Endodermal cell (in vitro differentiated cells): Measurements from ENCODE around the gene SNRPD3. TPM values are rescaled to one million over a fixed set of nuclear protein-coding genes. Genes with fewer than 3 reads are reported as not detected.

Source experiments
- DNase-seq: peaks from one replicate; pipeline ENCODE4 v3.0.0-alpha.2; 2017
- H3K27ac ChIP-seq: 2 replicates; pipeline ENCODE4 v1.5.1; 2013; ENCODE audit warnings: mild to moderate bottlenecking, low read depth, low read length, moderate library complexity
- H3K27me3 ChIP-seq: 2 replicates; pipeline ENCODE4 v1.6.1; 2013; ENCODE audit warnings: mild to moderate bottlenecking, low read length, moderate library complexity; ENCODE audit not compliant: insufficient read depth, control insufficient read depth, poor library complexity, severe bottlenecking
- H3K36me3 ChIP-seq: 2 replicates; pipeline ENCODE4 v1.7.0; 2013; ENCODE audit warnings: mild to moderate bottlenecking, low read length, moderate library complexity; ENCODE audit not compliant: control insufficient read depth, insufficient read depth
- H3K4me1 ChIP-seq: one replicate; pipeline ENCODE4 v1.7.0; 2013; ENCODE audit warnings: low read length; ENCODE audit not compliant: control insufficient read depth, insufficient read depth
- H3K4me3 ChIP-seq: 2 replicates; pipeline ENCODE4 v1.5.1; 2013; ENCODE audit warnings: mild to moderate bottlenecking, low read length, moderate library complexity
- H3K9ac ChIP-seq: 2 replicates; pipeline ENCODE4 v1.6.1; 2013; ENCODE audit warnings: mild to moderate bottlenecking, low read length, moderate library complexity; ENCODE audit not compliant: poor library complexity, severe bottlenecking; ENCODE audit errors: extremely low read depth
- H3K9me3 ChIP-seq: 2 replicates; pipeline ENCODE4 v1.6.1; 2013; ENCODE audit warnings: mild to moderate bottlenecking, low read length, moderate library complexity; ENCODE audit not compliant: control insufficient read depth
- H3K27ac Mint-ChIP-seq: 2 replicates; pipeline ENCODE4 v1.8.0; 2020; ENCODE audit warnings: mixed read lengths
- H3K27me3 Mint-ChIP-seq: 2 replicates; pipeline ENCODE4 v1.8.0; 2021; ENCODE audit warnings: mild to moderate bottlenecking, mixed read lengths; ENCODE audit not compliant: insufficient read depth
- H3K36me3 Mint-ChIP-seq: 2 replicates; pipeline ENCODE4 v1.8.0; 2020; ENCODE audit warnings: low read depth, mixed read lengths
- H3K4me1 Mint-ChIP-seq: 2 replicates; pipeline ENCODE4 v1.8.0; 2020; ENCODE audit warnings: mixed read lengths
- H3K4me3 Mint-ChIP-seq: 2 replicates; pipeline ENCODE4 v1.8.0; 2020; ENCODE audit warnings: mild to moderate bottlenecking, moderate library complexity, mixed read lengths
- H3K9me3 Mint-ChIP-seq: 2 replicates; pipeline ENCODE4 v1.8.0; 2020; ENCODE audit warnings: mild to moderate bottlenecking, mixed read lengths
- CTCF ChIP-seq: fragments of 200-600 bp; sonication (generic); conservative IDR thresholded peaks from 2 replicates; pipeline ENCODE4 v1.5.0; 2021; ENCODE audit warnings: antibody characterized with exemption, mild to moderate bottlenecking
- WGBS, 2 experiments: methylation state at CpG; one replicate each; pipeline versions ENCODE4 v1.1.5 to v1.1.7; 2013; ENCODE audit warnings: missing lambda C conversion rate in 2 of 2, mixed read lengths in 1 of 2; ENCODE audit not compliant: insufficient coverage in 1 of 2, insufficient read length in 1 of 2; 5-methylcytosine and 5-hydroxymethylcytosine counted together
- total RNA-seq, 2 donors: library from RNA; stranded (reverse); fragmentation: NEBNext Ultra II Directional in 1 of 2; extraction: Animal tissue kit (Norgen Biotek cat#: 25700) in 1 of 2; gene quantifications; 2 replicates in 1 of 2; 3 replicates in 1 of 2; pipeline ENCODE4 v1.2.1, GENCODE V29; 2021

SNRPD3 gene
- total RNA-seq, 2 donors from 2014 or later, result 158 to 180 TPM

- WGBS, 2 experiments, result 95 to 100% methylated on average over 1 of the region's 1 CpG
- no peak overlapping the region for H3K27ac ChIP-seq
Measured at GRCh38 chr22:24576778-24577177, 21.0 kb downstream of the SNRPD3 start.

GRCh38 chr22:24578355-24579257 lies 22.8 kb downstream of the SNRPD3 start:
- Mint-ChIP-seq H3K27me3 (no peaks in the 10 kb centered on the region), H3K4me1 (peaks cover 12% of the 10 kb centered on the region), H3K9me3 (no peaks in the 10 kb centered on the region), H3K4me3 (no peak overlapping the region), H3K27ac (peak overlapping the region; percentile 80), H3K36me3 (peaks cover 17% of the 10 kb centered on the region)
- TF ChIP-seq CTCF, result no peak
- 89 to 96% methylated on average over 6 to 8 of the region's 8 CpGs for WGBS, 2 experiments
- H3K4me1 ChIP-seq, result no peaks in the 10 kb centered on the region
- H3K9me3 ChIP-seq, result no peaks in the 10 kb centered on the region
- H3K4me3 ChIP-seq, result no peak overlapping the region
- peaks cover 22% of the 10 kb centered on the region for H3K36me3 ChIP-seq
- no peak overlapping the region for H3K27ac ChIP-seq
- no peaks in the 10 kb centered on the region for H3K27me3 ChIP-seq
- H3K9ac ChIP-seq, result no peak overlapping the region
- DNase-seq, result no peak

More at GRCh38 chr22:24576778-24577177, 21.0 kb downstream of the SNRPD3 start:
- no peak overlapping the region for H3K9ac ChIP-seq
- DNase-seq, result no peak
- no peaks in the 10 kb centered on the region for H3K27me3 ChIP-seq
- peaks cover 12% of the 10 kb centered on the region for H3K4me1 Mint-ChIP-seq
- H3K36me3 Mint-ChIP-seq, result peaks cover 34% of the 10 kb centered on the region
- H3K4me3 ChIP-seq, result no peak overlapping the region
- H3K9me3 ChIP-seq, result no peaks in the 10 kb centered on the region
- H3K4me1 ChIP-seq, result no peaks in the 10 kb centered on the region
- H3K27me3 Mint-ChIP-seq, result no peaks in the 10 kb centered on the region
- H3K4me3 Mint-ChIP-seq, result no peak overlapping the region
- peaks cover 39% of the 10 kb centered on the region for H3K36me3 ChIP-seq
- no peak for TF ChIP-seq CTCF
- no peak overlapping the region for H3K27ac Mint-ChIP-seq
- H3K9me3 Mint-ChIP-seq, result no peaks in the 10 kb centered on the region

GRCh38 chr22:24579258-24579601 lies 23.4 kb downstream of the SNRPD3 start:
- 80% methylated on average over 1 of the region's 1 CpG; no CpG with 5 or more reads in 1 of the 2 experiments for WGBS, 2 experiments
- H3K4me1 Mint-ChIP-seq, result peaks cover 12% of the 10 kb centered on the region
- no peak overlapping the region for H3K9ac ChIP-seq
- H3K27ac Mint-ChIP-seq, result no peak overlapping the region
- H3K36me3 Mint-ChIP-seq, result peaks cover 14% of the 10 kb centered on the region
- no peaks in the 10 kb centered on the region for H3K27me3 ChIP-seq
- H3K36me3 ChIP-seq, result peaks cover 16% of the 10 kb centered on the region
- H3K27me3 Mint-ChIP-seq, result no peaks in the 10 kb centered on the region
- no peaks in the 10 kb centered on the region for H3K9me3 ChIP-seq
- H3K9me3 Mint-ChIP-seq, result no peaks in the 10 kb centered on the region
- DNase-seq, result no peak
- TF ChIP-seq CTCF, result no peak
- no peak overlapping the region for H3K27ac ChIP-seq
- no peak overlapping the region for H3K4me3 Mint-ChIP-seq
- no peaks in the 10 kb centered on the region for H3K4me1 ChIP-seq
- H3K4me3 ChIP-seq, result no peak overlapping the region
